HepG2 (cell line): ENCODE measurements around the gene PLB1. TPM values are rescaled to one million over a fixed set of nuclear protein-coding genes. Genes with fewer than 3 reads are reported as not detected.

ENCODE experiments used
- ATAC-seq: fragments of 200-7000 bp; cut with Tn5 transposase; 3 replicates; pipeline ENCODE4 v1.9.1; 2020; ENCODE audit warnings: mild to moderate bottlenecking, moderate library complexity
- BruUV-seq: library from RNA; stranded (reverse); fragments of 400-500 nt; replicated peaks from 2 replicates; lab custom pipeline; 2021; lab: Mats Ljungman, UMichigan
- CTCF ChIA-PET: fragments of 300-600 bp; formaldehyde crosslinking; extraction: SDS; loops from one replicate; lab custom pipeline; 2021; ENCODE audit warnings: low total read pairs, inconsistent platforms, low intra/inter-chr PET ratio; lab: Yijun Ruan, JAX
- POLR2A ChIA-PET: fragments of 350-600 bp; sonication (Branson Sonifier 250); formaldehyde crosslinking; loops from one replicate; lab custom pipeline; 2020; ENCODE audit warnings: antibody characterized with exemption, inconsistent platforms; lab: Yijun Ruan, JAX
- DNase-seq: peaks from one replicate; pipeline ENCODE4 v3.0.0-alpha.2; 2015; ENCODE audit warnings: low spot score
- FAIRE-seq: peaks from 3 replicates; lab custom pipeline; 2011; peaks lifted over from hg19 to GRCh38; lab: Jason Lieb, UNC
- H2AFZ ChIP-seq: one replicate; pipeline ENCODE4 v1.6.1; 2011; ENCODE audit warnings: low read length, inconsistent platforms
- H3K27ac ChIP-seq: fragments of 300-600 bp; 3 replicates; pipeline ENCODE4 v1.8.0; 2011; ENCODE audit warnings: mixed run types, mild to moderate bottlenecking, mixed read lengths, low read length, inconsistent platforms; ENCODE audit not compliant: insufficient read depth; ENCODE audit errors: extremely low read length
- H3K27me3 ChIP-seq, 2 experiments: fragments of 200-600 bp in 1 of 2; 2 replicates in 1 of 2; 3 replicates in 1 of 2; pipeline versions ENCODE4 v1.6.0 to v1.8.0; 2011; ENCODE audit warnings: low read length in 2 of 2, mild to moderate bottlenecking in 2 of 2, moderate library complexity in 2 of 2, inconsistent platforms in 1 of 2; ENCODE audit not compliant: insufficient read depth in 2 of 2, control insufficient read depth in 1 of 2
- H3K36me3 ChIP-seq, 2 experiments: fragments of 200-600 bp in 1 of 2; replicated peaks in 1 of 2; 2 replicates in 1 of 2; 3 replicates in 1 of 2; pipeline versions ENCODE4 v1.5.1 to v1.8.0; 2011; ENCODE audit warnings: low read length in 2 of 2, inconsistent platforms in 1 of 2; ENCODE audit not compliant: insufficient read depth in 2 of 2, control insufficient read depth in 1 of 2
- H3K4me1 ChIP-seq: 2 replicates; pipeline ENCODE4 v1.5.1; 2012; ENCODE audit warnings: low read length, inconsistent platforms; ENCODE audit not compliant: insufficient read depth
- H3K4me2 ChIP-seq: 2 replicates; pipeline ENCODE4 v1.6.0; 2011; ENCODE audit warnings: low read depth, low read length, inconsistent platforms
- H3K4me3 ChIP-seq, 3 experiments: fragments of 200-600 bp in 1 of 3; sonication (generic), shearing (Covaris generic) in 1 of 3; replicated peaks in 1 of 3; 2 replicates each; pipeline ENCODE4 v1.5.1; 2011 to 2016; ENCODE audit warnings: low read length in 3 of 3, inconsistent platforms in 2 of 3, low read depth in 2 of 3, mild to moderate bottlenecking in 2 of 3, control low read depth in 1 of 3, mixed read lengths in 1 of 3; ENCODE audit not compliant: insufficient read depth in 1 of 3
- H3K79me2 ChIP-seq: one replicate; pipeline ENCODE4 v1.6.1; 2011; ENCODE audit warnings: low read length, inconsistent platforms; ENCODE audit not compliant: insufficient read depth
- H3K9ac ChIP-seq: 2 replicates; pipeline ENCODE4 v1.6.0; 2011; ENCODE audit warnings: mild to moderate bottlenecking, low read depth, low read length, inconsistent platforms; ENCODE audit not compliant: insufficient read depth
- H3K9me3 ChIP-seq: 2 replicates; pipeline ENCODE4 v1.5.1; 2012; ENCODE audit warnings: mild to moderate bottlenecking, low read length
- H4K20me1 ChIP-seq: 2 replicates; pipeline ENCODE4 v1.6.0; 2011; ENCODE audit warnings: inconsistent platforms, mild to moderate bottlenecking, low read length, moderate library complexity; ENCODE audit not compliant: insufficient read depth
- ETV5 ChIP-seq: IDR thresholded peaks from 2 replicates; pipeline ENCODE4 v1.6.1; 2018; ENCODE audit warnings: missing biosample characterization, missing genetic modification reagents, inconsistent platforms, borderline replicate concordance
- HES4 ChIP-seq: sonication (generic); formaldehyde crosslinking; IDR thresholded peaks from 2 replicates; pipeline ENCODE4 v1.9.0; 2021; ENCODE audit warnings: mild to moderate bottlenecking, missing genetic modification reagents, borderline replicate concordance
- MLX ChIP-seq: IDR thresholded peaks from 2 replicates; pipeline ENCODE4 v1.6.1; 2016
- NONO ChIP-seq, 2 experiments: fragments of 450-650 bp in 1 of 2; sonication (generic) in 1 of 2; formaldehyde crosslinking in 1 of 2; IDR thresholded peaks in 1 of 2; conservative IDR thresholded peaks in 1 of 2; 2 replicates each; pipeline versions ENCODE4 v1.6.1 to v1.8.0; 2017 to 2022; ENCODE audit warnings: mild to moderate bottlenecking in 1 of 2, missing genetic modification reagents in 1 of 2, moderate library complexity in 1 of 2
- SIN3A ChIP-seq: IDR thresholded peaks from 2 replicates; pipeline ENCODE4 v1.6.1; 2011; ENCODE audit warnings: low read depth, mild to moderate bottlenecking, control low read depth, low read length, borderline replicate concordance
- SRY ChIP-seq: sonication (generic); formaldehyde crosslinking; IDR thresholded peaks from 2 replicates; pipeline ENCODE4 v1.8.0; 2022; ENCODE audit warnings: mild to moderate bottlenecking, missing genetic modification reagents
- STAT5B ChIP-seq: sonication (generic); formaldehyde crosslinking; IDR thresholded peaks from 2 replicates; pipeline ENCODE4 v1.4.0; 2020; ENCODE audit warnings: missing genetic modification reagents
- ZNF430 ChIP-seq: sonication (generic); formaldehyde crosslinking; IDR thresholded peaks from 2 replicates; pipeline ENCODE4 v1.9.0; 2021; ENCODE audit warnings: mild to moderate bottlenecking, missing genetic modification reagents
- WGBS: methylation state at CpG from one replicate; pipeline ENCODE4 v1.1.6; 2017; ENCODE audit warnings: low lambda C conversion rate; 5-methylcytosine and 5-hydroxymethylcytosine counted together
- in situ Hi-C: cut with HindIII; loops from 2 replicates; pipeline ENCODE4 v1.10.0; 2017; ENCODE audit warnings: low pct_unique_long_range_greater_than_20kb; ENCODE audit not compliant: extremely low pct_ligation_motif_present
- intact Hi-C: fragments of 100-400 bp; cut with micrococcal nuclease; formaldehyde crosslinking; loops from one replicate; pipeline ENCODE4 v1.10.0; 2022; ENCODE audit not compliant: unreplicated experiment
- polyA plus RNA-seq, 8 experiments: library from polyadenylated mRNA; depleted of rRNA in 3 of 8; stranded (reverse) in 7 of 8; unstranded in 1 of 8; fragments of >200 nt; fragmentation: Illumina TruSeq in 4 of 8; extraction: Trizol in 4 of 8; gene quantifications; 2 replicates each; pipeline versions ENCODE4 v1.2.1 to v1.2.3, GENCODE V29; 2011 to 2016; ENCODE audit warnings: low read depth in 4 of 8, missing spikeins in 1 of 8, mixed read lengths in 1 of 8; ENCODE audit not compliant: insufficient read depth in 1 of 8
- total RNA-seq, 5 experiments: library from RNA; depleted of rRNA; stranded (reverse); fragments of >200 nt; fragmentation: Illumina TruSeq; extraction: Trizol; gene quantifications; 2 replicates each; pipeline ENCODE4 v1.2.3, GENCODE V29; 2016; ENCODE audit warnings: low read depth in 1 of 5
- TF ChIP-seq, protein P1 (sequence below): sonication (generic); formaldehyde crosslinking; IDR thresholded peaks from 2 replicates; pipeline ENCODE4 v1.8.0; 2022; ENCODE audit warnings: low read depth, missing genetic modification reagents

The PLB1 gene
- total and polyA plus RNA-seq, 2 of the 13 experiments (the other 11 are each of a cell fraction or from before 2014, with no cell fraction given), result 0.20 to 1.8 TPM

DNA sequence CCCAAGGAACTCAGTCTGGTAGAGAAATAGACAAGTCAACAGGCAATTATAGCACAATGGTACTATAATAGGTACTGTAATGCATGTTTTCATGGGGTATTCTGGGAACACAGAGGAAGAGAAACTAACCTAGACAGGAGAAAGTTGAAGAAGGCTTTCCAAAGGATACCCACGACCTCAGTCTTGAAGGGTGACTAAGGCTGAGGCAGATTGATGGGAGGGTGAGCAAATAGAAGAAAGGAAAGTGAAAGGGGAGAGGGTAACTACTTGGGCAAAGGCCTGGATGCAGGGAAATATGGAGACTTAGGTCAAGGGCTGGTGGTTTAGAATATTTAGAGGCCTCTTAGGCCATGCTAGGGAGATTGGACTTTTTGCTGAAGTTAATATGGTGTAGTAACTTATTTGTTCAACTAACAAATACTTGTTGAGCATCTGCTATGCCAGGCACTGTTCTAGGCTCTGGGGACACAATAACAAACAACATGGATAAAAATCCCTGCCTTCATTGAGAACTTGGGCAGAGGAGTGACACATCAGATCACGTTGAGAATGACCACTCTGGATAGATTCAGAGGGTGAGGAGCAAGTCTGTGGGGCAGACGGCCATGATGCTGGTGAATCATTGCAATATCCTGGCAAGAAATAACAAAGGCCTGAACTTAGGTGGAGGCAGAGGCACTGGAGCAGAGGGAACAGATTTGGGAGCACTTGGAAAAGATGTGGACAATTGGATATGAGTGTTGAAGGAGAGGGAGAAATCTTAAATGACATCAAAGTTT, 56.4 kb downstream of the PLB1 start:
- ChIA-PET CTCF (no interaction called here), POLR2A (no interaction called here)
- H3K9me3 ChIP-seq, result no peaks in the 10 kb centered on the region
- 15% methylated on average over 3 of the region's 3 CpGs for WGBS
- TF ChIP-seq ZNF430 (CRISPR knock-in tag), result no peak
- TF ChIP-seq ETV5, result no peak
- no peak for TF ChIP-seq HES4 (CRISPR knock-in tag)
- TF ChIP-seq SIN3A, result no peak
- no peak for TF ChIP-seq MLX (CRISPR knock-in tag)
- no peak for TF ChIP-seq NONO (IDR thresholded peaks at IDR 0.05)
- no peak for TF ChIP-seq NONO (CRISPR knock-in tag; conservative IDR thresholded peaks at IDR 0.05)
- no peak for TF ChIP-seq STAT5B (CRISPR knock-in tag)
- TF ChIP-seq, protein P1, sequence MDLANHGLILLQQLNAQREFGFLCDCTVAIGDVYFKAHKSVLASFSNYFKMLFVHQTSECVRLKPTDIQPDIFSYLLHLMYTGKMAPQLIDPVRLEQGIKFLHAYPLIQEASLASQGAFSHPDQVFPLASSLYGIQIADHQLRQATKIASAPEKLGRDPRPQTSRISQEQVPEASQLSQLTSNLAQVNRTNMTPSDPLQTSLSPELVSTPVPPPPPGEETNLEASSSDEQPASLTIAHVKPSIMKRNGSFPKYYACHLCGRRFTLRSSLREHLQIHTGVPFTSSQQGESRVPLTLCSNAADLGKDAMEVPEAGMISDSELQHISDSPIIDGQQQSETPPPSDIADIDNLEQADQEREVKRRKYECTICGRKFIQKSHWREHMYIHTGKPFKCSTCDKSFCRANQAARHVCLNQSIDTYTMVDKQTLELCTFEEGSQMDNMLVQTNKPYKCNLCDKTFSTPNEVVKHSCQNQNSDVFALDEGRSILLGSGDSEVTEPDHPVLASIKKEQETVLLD (CRISPR knock-in tag), result no peak
- no peak for TF ChIP-seq SRY (CRISPR knock-in tag)
- DNase-seq (no peak), ATAC-seq (no peak), FAIRE-seq (no peak)
- H3K27me3 ChIP-seq, result peaks cover 0 to 8% of the 10 kb centered on the region in 2 experiments; a peak in 1 of 5 replicates
- no peaks in the 10 kb centered on the region for H3K4me1 ChIP-seq
- no peak overlapping the region for H3K9ac ChIP-seq
- intact Hi-C loops (no loop called here), in situ Hi-C loops (no loop called here)
- no TSS peak for BruUV-seq
- no peaks in the 10 kb centered on the region for H3K79me2 ChIP-seq
- no peaks in the 10 kb centered on the region for H3K36me3 ChIP-seq
- H4K20me1 ChIP-seq, result no peaks in the 10 kb centered on the region
- no peak overlapping the region for H3K4me3 ChIP-seq
- H2AFZ ChIP-seq, result no peak overlapping the region
- H3K4me2 ChIP-seq, result no peak overlapping the region
- no peak overlapping the region for H3K27ac ChIP-seq
